ENCODE results near the gene RAD51B. TPM values are rescaled to one million over a fixed set of nuclear protein-coding genes. Genes with fewer than 3 reads are reported as not detected.
"Not testable (repeated sequence)": the region's sequence is repeated elsewhere in the genome, so short reads cannot be mapped to it uniquely, and the experiment has no call there.

RAD51B gene
- polyA plus RNA-seq, 1 donor: 13.3 TPM

- DNase-seq: not testable (repeated sequence)
Observed at GRCh38 chr14:68302938-68303337, 483.4 kb downstream of the RAD51B start.

- DNase-seq: no peak
Observed at GRCh38 chr14:68305738-68306137, 486.2 kb downstream of the RAD51B start.

- no peak for DNase-seq
Observed at GRCh38 chr14:68306265-68306933, 486.8 kb downstream of the RAD51B start.

- DNase-seq: peak; percentile 61
Observed at GRCh38 chr14:68306934-68307789, 487.6 kb downstream of the RAD51B start.

GRCh38 chr14:68307790-68308168 lies 488.2 kb downstream of the RAD51B start:
- peak; percentile 71 for DNase-seq

- DNase-seq: no peak
Observed at GRCh38 chr14:68308726-68309520, 489.3 kb downstream of the RAD51B start.

- DNase-seq: no peak
Observed at GRCh38 chr14:68309616-68310015, 490.0 kb downstream of the RAD51B start.

GRCh38 chr14:68312300-68312699 lies 492.7 kb downstream of the RAD51B start:
- DNase-seq: no peak

- no peak for DNase-seq
Observed at GRCh38 chr14:68312884-68313610, 493.5 kb downstream of the RAD51B start.

GRCh38 chr14:68314642-68315041 lies 495.1 kb downstream of the RAD51B start:
- DNase-seq: no peak

GRCh38 chr14:68315081-68315480 lies 495.5 kb downstream of the RAD51B start:
- no peak for DNase-seq

- no peak for DNase-seq
Observed at GRCh38 chr14:68316078-68316868, 496.7 kb downstream of the RAD51B start.

- no peak for DNase-seq
Observed at GRCh38 chr14:68317239-68317638, 497.7 kb downstream of the RAD51B start.

- DNase-seq: no peak
Observed at GRCh38 chr14:68318828-68319227, 499.2 kb downstream of the RAD51B start.

- no peak for DNase-seq
Observed at GRCh38 chr14:68320495-68320894, 500.9 kb downstream of the RAD51B start.

- DNase-seq: no peak
Observed at GRCh38 chr14:68322940-68323620, 503.5 kb downstream of the RAD51B start.

GRCh38 chr14:68325267-68325807 lies 505.8 kb downstream of the RAD51B start:
- no peak for DNase-seq

- no peak for DNase-seq
Observed at GRCh38 chr14:68327231-68327630, 507.7 kb downstream of the RAD51B start.

GRCh38 chr14:68328509-68328908 lies 508.9 kb downstream of the RAD51B start:
- no peak for DNase-seq

GRCh38 chr14:68331426-68331825 lies 511.8 kb downstream of the RAD51B start:
- no peak for DNase-seq

Measured in left kidney (tissue), 2 donors.